OCI-M1 (cell line): ENCODE data around the gene HORMAD2.
"Not testable (repeated sequence)": the region's sequence is repeated elsewhere in the genome, so short reads cannot be mapped to it uniquely, and the experiment has no call there.

Source experiments
- DNase-seq: peaks from one replicate; lab custom pipeline; 2025; lab: John Stamatoyannopoulos, UW

HORMAD2 gene

DNA sequence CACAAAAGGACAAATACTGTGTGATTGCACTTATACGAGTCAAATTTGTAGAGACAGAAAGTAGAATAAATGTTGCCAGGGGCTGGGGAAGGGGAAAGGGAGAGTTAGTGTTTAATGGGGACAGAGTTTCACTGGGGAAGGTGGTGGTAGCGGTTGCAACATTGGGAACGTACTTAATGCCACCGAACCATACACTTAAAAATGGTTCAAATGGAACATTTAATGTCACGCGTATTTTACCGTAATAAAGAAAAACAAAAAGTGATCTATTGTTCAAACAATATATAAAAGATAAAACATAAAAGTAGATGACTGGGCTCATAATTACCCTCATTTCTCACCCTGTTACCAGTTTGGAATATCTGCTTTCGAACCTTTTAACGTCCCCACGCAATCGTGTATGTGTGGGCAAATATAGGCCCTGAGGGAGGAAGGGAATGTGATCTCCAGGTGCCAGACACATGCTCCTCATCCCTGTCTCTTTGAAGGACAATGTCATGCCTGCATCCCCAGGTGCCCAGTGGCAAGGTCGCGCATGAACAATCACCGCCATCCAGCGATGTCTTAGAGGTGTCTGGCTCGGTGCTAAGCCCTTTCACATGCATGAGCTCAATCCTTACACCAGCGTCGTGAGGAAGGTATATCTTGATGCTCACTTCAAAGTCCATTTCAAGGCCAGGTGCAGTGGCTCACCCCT lies 131.0 kb downstream of the HORMAD2 start:
- no peak for DNase-seq

GRCh38 chr22:30212363-30212995 lies 132.2 kb downstream of the HORMAD2 start:
- DNase-seq = peak; percentile 65

DNA sequence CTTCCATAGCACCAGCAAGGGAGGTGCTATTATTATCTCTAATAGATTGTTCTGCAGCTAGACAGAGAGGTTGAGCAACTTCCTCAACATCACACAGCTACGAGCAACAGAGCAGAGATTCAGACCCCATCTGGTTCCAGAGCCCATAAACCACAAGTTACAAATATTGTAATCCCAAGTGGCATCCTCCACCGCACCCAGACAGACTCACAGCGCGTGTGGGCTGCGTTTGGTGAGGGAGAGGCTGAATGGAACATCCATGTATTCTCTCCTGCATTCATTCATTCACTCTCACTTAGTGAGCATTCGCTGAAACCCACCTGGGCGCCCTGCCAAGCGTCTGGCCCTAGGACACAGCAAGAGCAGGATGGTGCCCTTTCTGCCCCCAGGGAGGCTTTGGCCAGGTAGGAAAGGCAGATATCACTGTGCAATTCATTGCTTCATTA lies 132.8 kb downstream of the HORMAD2 start:
- DNase-seq = no peak

DNA sequence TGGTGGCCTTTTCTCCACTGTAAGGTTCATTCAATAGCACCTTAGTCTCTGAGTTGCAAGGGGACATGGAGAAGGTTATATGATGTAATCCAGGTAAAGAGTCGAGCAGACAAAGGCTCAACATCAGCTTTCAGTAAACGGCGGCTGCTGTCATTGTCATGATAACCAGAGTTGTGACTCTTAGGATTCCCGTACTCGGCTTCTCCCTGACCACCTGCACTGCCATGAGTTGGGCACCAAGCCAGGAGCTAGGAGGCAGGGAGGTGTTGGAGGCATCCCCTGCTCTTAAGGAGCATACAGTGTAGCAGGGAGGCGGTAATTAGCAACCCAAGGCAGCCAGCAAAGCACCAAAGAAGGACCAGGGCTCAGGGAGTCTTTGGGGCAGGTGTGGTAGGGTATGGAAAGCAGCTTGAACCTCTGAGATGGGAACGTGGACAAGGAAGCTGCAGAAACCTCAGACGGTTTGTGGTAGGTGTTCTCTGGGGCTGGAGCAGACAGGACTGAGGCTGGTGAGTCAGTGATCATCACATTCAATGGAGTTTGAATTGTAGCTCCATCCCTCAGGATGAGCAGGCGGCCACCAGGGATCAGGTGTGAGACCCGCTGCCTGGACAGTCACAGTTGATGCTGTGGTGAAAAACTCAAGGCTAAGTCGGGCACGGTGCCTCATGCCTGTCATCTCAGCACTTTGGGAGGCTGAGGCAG lies 134.6 kb downstream of the HORMAD2 start:
- DNase-seq = no peak

DNA sequence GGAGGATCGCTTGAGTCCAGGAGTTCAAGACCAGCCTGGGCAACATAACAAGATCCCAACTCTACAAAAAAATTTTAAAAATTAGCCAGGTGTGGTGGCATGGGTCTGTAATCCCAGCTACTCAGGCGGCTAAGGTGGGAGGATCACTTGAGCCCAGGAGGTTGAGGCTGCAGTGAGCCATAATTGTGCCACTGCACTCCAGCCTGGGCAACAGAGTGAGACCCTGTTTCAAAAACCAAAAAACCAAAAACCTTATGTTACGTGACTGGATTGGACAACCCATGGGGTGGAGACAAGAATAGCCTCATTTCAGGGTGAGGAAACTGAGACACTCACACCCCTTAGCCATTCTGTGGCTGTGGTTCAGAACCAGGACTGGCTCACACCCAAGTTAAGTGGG lies 136.0 kb downstream of the HORMAD2 start:
- not testable (repeated sequence) for DNase-seq

- DNase-seq = peak; percentile 97
Measured at GRCh38 chr22:30216710-30217109, 136.4 kb downstream of the HORMAD2 start.

- no peak for DNase-seq
Measured at GRCh38 chr22:30217698-30218560, 137.7 kb downstream of the HORMAD2 start.

GRCh38 chr22:30219049-30219654 lies 138.9 kb downstream of the HORMAD2 start:
- no peak for DNase-seq

DNA sequence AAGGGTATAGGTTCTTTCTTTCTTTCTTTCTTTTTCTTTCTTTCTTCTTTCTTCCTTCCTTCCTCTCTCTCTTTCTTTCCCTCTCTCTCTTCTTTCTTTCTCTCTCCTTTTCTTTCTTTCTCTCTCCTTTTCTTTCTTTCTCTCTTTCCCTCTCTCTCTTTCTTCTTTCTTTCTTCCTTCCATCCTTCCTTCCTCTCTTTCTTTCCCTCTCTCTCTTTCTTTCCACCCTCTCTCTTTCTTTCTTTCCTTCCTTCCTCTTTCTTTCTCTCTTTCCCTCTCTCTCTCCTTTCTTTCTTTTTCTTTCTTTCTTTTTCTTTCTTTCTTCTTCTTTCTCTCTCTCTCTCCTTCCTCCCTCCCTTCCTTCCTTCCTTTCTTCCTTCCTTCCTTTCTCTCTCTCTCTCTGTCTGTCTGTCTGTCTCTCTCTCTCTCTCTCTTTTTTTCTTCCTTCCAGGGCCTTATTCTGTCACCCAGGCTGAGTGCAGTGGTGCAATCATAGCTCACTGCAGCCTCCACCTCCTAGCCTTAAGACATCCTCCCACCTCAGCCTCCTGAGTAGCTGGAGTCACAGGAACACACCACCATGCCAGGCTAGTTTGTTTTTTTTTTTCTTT lies 139.5 kb downstream of the HORMAD2 start:
- no peak for DNase-seq

DNA sequence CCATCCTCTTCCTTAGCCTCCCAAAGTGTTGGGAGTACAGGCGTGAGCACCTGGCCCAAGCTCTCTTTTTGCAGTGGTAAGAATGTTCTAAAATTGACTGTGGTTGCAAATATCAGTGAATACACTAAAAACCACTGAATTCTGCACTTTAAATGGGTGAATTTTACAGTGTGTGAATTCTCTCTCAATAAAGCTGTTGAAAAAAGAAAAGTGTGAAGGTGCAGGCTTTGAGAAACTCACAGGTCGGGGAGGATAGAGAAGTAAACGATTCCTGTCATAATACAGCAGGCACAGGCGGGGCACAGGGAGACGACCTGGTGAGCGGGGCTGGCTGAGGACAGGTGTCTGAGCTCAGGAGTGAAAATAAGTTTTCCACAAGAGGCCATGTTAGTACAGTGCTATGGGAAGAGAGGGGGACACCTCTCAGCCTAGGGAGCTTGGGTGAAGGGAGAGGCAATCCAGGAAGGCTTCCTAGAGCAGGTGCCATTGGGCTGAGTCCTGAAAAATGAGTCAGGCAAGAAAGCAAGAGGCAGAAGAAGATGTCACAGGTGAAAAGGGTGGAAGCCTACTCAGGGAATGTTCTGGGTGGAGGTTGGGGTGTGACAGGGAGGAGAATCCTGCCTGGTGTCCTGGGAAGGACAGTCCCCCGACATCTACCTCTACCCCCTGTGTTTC lies 140.2 kb downstream of the HORMAD2 start:
- no peak for DNase-seq

DNA sequence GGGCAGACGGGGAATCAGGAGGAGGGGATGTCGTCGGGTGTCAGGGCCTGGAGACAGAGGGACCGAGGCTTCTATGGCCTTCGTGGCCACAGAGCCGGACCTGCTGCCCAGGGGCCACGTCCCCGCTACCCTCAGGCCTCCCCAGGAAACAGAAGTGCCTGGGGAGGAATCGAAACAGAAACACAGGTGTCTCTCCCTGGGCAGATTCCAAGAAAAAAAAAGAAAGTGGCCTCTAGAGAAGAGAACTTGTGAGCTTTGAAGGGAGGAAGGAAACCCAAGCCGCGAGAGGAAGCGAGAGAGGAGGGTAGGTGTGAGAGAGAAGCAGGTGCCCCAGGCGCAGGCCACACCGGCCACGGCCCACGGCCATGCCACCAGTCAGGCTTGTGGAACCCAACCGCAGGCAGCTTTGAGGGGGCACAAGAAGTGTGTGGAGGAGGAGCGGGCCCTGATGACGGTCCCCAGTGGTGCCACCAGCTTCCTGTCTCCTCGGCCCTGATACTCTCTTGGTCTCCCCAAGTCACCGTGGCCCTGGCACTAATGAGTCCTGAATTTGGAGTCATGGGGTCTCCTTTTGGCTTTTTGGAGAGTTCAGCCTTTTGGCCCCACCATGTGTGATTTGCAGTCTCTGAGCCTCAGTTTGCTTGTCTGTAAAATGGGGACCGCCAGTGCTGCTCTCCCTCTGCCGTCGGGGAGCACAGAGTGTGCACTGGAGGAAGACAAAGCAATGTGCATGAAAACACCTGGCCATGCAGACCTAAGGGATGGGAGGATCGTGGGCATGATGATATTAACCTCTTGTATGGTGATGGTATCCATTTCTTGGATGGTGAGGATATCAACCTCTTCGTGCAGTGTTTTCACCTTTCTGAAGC lies 141.1 kb downstream of the HORMAD2 start:
- no peak for DNase-seq

- DNase-seq = no peak
Measured at GRCh38 chr22:30222321-30222720, 142.1 kb downstream of the HORMAD2 start.

DNA sequence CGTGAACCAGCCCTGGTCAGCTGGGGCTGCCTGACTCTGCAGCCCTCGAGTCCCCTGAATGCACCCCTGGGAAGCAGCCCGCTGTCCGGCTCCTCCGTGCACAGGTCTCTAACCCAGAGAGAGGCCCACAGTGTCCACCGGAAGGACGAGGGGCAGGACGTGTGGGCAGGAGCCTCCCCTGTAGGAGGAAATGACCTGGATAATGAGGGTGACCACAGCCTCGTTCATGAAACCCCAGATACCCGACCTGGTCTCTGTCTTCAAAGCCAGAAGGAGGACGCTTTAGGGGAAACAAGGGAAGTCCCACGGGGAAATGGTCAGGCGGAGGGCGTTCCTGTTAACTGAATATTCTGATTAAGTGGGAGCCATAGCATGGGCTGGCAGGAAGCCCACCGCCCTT lies 143.0 kb downstream of the HORMAD2 start:
- no peak for DNase-seq

DNA sequence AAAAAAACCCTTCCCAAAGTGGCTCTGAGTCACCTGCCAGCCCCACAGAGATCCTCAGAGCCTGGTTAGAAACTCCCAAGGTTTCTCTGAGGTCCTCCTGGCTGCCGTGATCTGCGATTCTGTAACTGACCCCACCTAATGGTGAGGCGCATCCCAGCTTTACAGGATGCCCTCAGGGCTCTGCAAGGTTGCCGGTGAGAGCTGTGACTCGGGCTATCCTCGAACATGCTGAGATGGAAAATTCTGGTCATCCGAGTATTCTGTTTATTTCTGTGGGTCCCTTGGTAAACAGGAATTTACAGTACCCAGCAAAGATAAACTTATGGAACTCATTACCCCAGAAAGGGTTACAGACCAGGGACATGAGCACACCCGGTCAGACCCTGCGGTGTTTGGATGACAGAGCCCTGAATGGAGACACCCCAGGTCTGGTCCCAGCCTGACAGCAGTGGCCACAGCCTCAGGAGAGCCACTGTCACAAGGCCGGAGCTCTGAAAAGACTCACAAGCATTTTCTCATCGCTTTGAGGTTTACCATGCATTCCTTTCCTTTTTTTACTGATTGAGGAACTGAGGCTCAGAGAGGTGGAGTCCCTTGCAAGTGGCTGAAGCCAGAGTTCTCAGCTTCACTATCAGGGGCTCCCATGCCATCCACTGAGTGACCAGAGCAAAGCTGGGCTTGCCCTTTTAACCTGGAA lies 144.0 kb downstream of the HORMAD2 start:
- peak; percentile 43 for DNase-seq

GRCh38 chr22:30225220-30225927 lies 145.1 kb downstream of the HORMAD2 start:
- no peak for DNase-seq

DNA sequence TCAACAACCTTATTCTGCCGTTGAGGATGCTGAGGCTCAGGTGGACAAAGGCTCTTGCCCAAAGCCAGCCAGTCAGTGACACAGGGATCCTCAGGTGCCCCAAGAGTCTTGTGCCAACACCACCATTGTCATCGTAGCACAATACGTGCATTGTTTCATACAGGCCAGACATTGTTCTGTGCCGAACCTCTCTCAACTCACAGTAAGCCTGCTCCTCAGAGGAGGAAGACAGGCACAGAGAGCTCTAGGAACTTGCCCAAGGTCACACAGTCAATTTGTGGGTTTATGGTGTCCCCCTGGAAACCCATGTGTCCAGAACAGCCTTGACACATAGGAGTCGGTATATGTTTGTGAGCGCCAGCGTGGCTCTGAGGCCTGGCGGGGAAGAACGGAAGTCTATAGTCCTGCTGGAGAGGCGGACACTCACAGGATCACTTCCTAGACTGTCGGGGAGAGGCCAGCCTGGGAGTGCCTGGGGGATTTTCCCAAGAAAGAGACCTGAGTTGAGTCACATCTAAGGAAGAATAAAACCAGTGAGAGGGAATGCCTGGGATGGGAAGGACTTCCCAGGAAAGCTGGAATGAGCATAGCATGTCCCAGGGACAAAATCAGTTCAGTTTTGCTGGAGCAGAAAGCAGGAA lies 146.0 kb downstream of the HORMAD2 start:
- no peak for DNase-seq
